ENCODE data around the gene USP47. TPM values are rescaled to one million over a fixed set of nuclear protein-coding genes. Genes with fewer than 3 reads are reported as not detected.
"Not testable (repeated sequence)": the region's sequence is repeated elsewhere in the genome, so short reads cannot be mapped to it uniquely, and the experiment has no call there.

Gene USP47
- total and polyA plus RNA-seq, 2 donors = 37.6 to 170 TPM

GRCh38 chr11:11814614-11815452 lies 26.9 kb upstream of the USP47 start:
- no peak for DNase-seq (ENCODE audit: extremely low spot score)
- H3K27ac ChIP-seq (ENCODE audit: low read depth) = no peak overlapping the region
- WGBS = 91% methylated on average over 7 of the region's 7 CpGs
- no peaks in the 10 kb centered on the region for H3K4me1 ChIP-seq (ENCODE audit: insufficient read depth)
- no peaks in the 10 kb centered on the region for H3K36me3 ChIP-seq (ENCODE audit: insufficient read depth)
- no peak overlapping the region for H3K4me3 ChIP-seq (ENCODE audit: low read depth, low read length)

- WGBS = 53% methylated on average over 2 of the region's 2 CpGs
- no peak for DNase-seq (ENCODE audit: extremely low spot score)
- Histone ChIP-seq H3K27ac (ENCODE audit: low read depth) (no peak overlapping the region), H3K4me3 (ENCODE audit: low read depth, low read length) (no peak overlapping the region), H3K36me3 (ENCODE audit: insufficient read depth) (no peaks in the 10 kb centered on the region), H3K4me1 (ENCODE audit: insufficient read depth) (no peaks in the 10 kb centered on the region)
Observed at GRCh38 chr11:11816511-11817314, 25.1 kb upstream of the USP47 start.

GRCh38 chr11:11817957-11818356 lies 23.8 kb upstream of the USP47 start:
- no peak overlapping the region for H3K4me3 ChIP-seq (ENCODE audit: low read depth, low read length)
- H3K36me3 ChIP-seq (ENCODE audit: insufficient read depth) = no peaks in the 10 kb centered on the region
- no peak overlapping the region for H3K27ac ChIP-seq (ENCODE audit: low read depth)
- no peaks in the 10 kb centered on the region for H3K4me1 ChIP-seq (ENCODE audit: insufficient read depth)
- WGBS = 96% methylated on average over 5 of the region's 5 CpGs
- DNase-seq (ENCODE audit: extremely low spot score) = no peak

- WGBS = 81% methylated on average over 2 of the region's 2 CpGs
- Histone ChIP-seq H3K4me3 (ENCODE audit: low read depth, low read length) (no peak overlapping the region), H3K4me1 (ENCODE audit: insufficient read depth) (no peaks in the 10 kb centered on the region), H3K36me3 (ENCODE audit: insufficient read depth) (no peaks in the 10 kb centered on the region), H3K27ac (ENCODE audit: low read depth) (no peak overlapping the region)
- DNase-seq (ENCODE audit: extremely low spot score) = no peak
Observed at GRCh38 chr11:11818529-11819121, 23.1 kb upstream of the USP47 start.

- no peaks in the 10 kb centered on the region for H3K4me1 ChIP-seq (ENCODE audit: insufficient read depth)
- DNase-seq (ENCODE audit: extremely low spot score) = no peak
- H3K36me3 ChIP-seq (ENCODE audit: insufficient read depth) = no peaks in the 10 kb centered on the region
- no peak overlapping the region for H3K4me3 ChIP-seq (ENCODE audit: low read depth, low read length)
- WGBS = 79% methylated on average over 3 of the region's 3 CpGs
- H3K27ac ChIP-seq (ENCODE audit: low read depth) = no peak overlapping the region
Observed at GRCh38 chr11:11821899-11822298, 19.9 kb upstream of the USP47 start.

GRCh38 chr11:11822946-11823345 lies 18.8 kb upstream of the USP47 start:
- 67% methylated on average over 4 of the region's 4 CpGs for WGBS

GRCh38 chr11:11826260-11826659 lies 15.5 kb upstream of the USP47 start:
- DNase-seq (ENCODE audit: extremely low spot score) = no peak
- Histone ChIP-seq H3K4me1 (ENCODE audit: insufficient read depth) (no peaks in the 10 kb centered on the region), H3K36me3 (ENCODE audit: insufficient read depth) (no peaks in the 10 kb centered on the region), H3K4me3 (ENCODE audit: low read depth, low read length) (no peak overlapping the region), H3K27ac (ENCODE audit: low read depth) (no peak overlapping the region)
- 97% methylated on average over 1 of the region's 1 CpG for WGBS

More at GRCh38 chr11:11822946-11823345, 18.8 kb upstream of the USP47 start:
- Histone ChIP-seq H3K4me3 (ENCODE audit: low read depth, low read length) (no peak overlapping the region), H3K4me1 (ENCODE audit: insufficient read depth) (no peaks in the 10 kb centered on the region), H3K36me3 (ENCODE audit: insufficient read depth) (no peaks in the 10 kb centered on the region), H3K27ac (ENCODE audit: low read depth) (no peak overlapping the region)
- no peak for DNase-seq (ENCODE audit: extremely low spot score)

- H3K4me3 ChIP-seq (ENCODE audit: low read depth, low read length) = no peak overlapping the region
- DNase-seq (ENCODE audit: extremely low spot score) = no peak
- H3K27ac ChIP-seq (ENCODE audit: low read depth) = no peak overlapping the region
- 86% methylated on average over 7 of the region's 7 CpGs for WGBS
- no peaks in the 10 kb centered on the region for H3K4me1 ChIP-seq (ENCODE audit: insufficient read depth)
- no peaks in the 10 kb centered on the region for H3K36me3 ChIP-seq (ENCODE audit: insufficient read depth)
Observed at GRCh38 chr11:11827272-11827671, 14.5 kb upstream of the USP47 start.

- not testable (repeated sequence) for H3K4me3 ChIP-seq (ENCODE audit: low read depth, low read length); H3K27ac ChIP-seq (ENCODE audit: low read depth); H3K36me3 ChIP-seq (ENCODE audit: insufficient read depth); DNase-seq (ENCODE audit: extremely low spot score); H3K4me1 ChIP-seq (ENCODE audit: insufficient read depth)
- WGBS = 84% methylated on average over 7 of the region's 7 CpGs
Observed at GRCh38 chr11:11831406-11831805, 10.4 kb upstream of the USP47 start.

GRCh38 chr11:11836676-11837231 lies 5.0 kb upstream of the USP47 start:
- no peak overlapping the region for H3K4me3 ChIP-seq (ENCODE audit: low read depth, low read length)
- 94% methylated on average over 2 of the region's 2 CpGs for WGBS
- no peaks in the 10 kb centered on the region for H3K36me3 ChIP-seq (ENCODE audit: insufficient read depth)
- H3K4me1 ChIP-seq (ENCODE audit: insufficient read depth) = no peaks in the 10 kb centered on the region
- H3K27ac ChIP-seq (ENCODE audit: low read depth) = no peak overlapping the region
- DNase-seq (ENCODE audit: extremely low spot score) = no peak

GRCh38 chr11:11839718-11840117 lies 2.1 kb upstream of the USP47 start:
- Histone ChIP-seq H3K36me3 (ENCODE audit: insufficient read depth) (no peaks in the 10 kb centered on the region), H3K27ac (ENCODE audit: low read depth) (no peak overlapping the region), H3K4me1 (ENCODE audit: insufficient read depth) (no peaks in the 10 kb centered on the region), H3K4me3 (ENCODE audit: low read depth, low read length) (no peak overlapping the region)
- no peak for DNase-seq (ENCODE audit: extremely low spot score)

GRCh38 chr11:11841116-11841722 lies 553 bp upstream of the USP47 start:
- Histone ChIP-seq H3K4me1 (ENCODE audit: insufficient read depth) (no peaks in the 10 kb centered on the region), H3K4me3 (ENCODE audit: low read depth, low read length) (peak overlapping the region; percentile 65), H3K27ac (ENCODE audit: low read depth) (peak overlapping the region; percentile 98), H3K36me3 (ENCODE audit: insufficient read depth) (no peaks in the 10 kb centered on the region)
- peak; percentile 32 for DNase-seq (ENCODE audit: extremely low spot score)
- 2% methylated on average over 21 of the region's 21 CpGs for WGBS

GRCh38 chr11:11842421-11843008 lies 743 bp downstream of the USP47 start:
- peak; percentile 59 for DNase-seq (ENCODE audit: extremely low spot score)
- under 1% methylated on average over 18 of the region's 18 CpGs for WGBS
- no peaks in the 10 kb centered on the region for H3K36me3 ChIP-seq (ENCODE audit: insufficient read depth)
- H3K27ac ChIP-seq (ENCODE audit: low read depth) = peak overlapping the region; percentile 98
- no peaks in the 10 kb centered on the region for H3K4me1 ChIP-seq (ENCODE audit: insufficient read depth)
- peak overlapping the region; percentile 65 for H3K4me3 ChIP-seq (ENCODE audit: low read depth, low read length)
